Dedifferentiated amniotic fluid mesenchymal stem cell (primary cell): ENCODE measurements around the gene RGS13.

Experiments used
- DNase-seq: peaks from one replicate; pipeline ENCODE4 v3.0.0-alpha.2; 2016; ENCODE audit errors: extremely low spot score

The RGS13 gene

DNA sequence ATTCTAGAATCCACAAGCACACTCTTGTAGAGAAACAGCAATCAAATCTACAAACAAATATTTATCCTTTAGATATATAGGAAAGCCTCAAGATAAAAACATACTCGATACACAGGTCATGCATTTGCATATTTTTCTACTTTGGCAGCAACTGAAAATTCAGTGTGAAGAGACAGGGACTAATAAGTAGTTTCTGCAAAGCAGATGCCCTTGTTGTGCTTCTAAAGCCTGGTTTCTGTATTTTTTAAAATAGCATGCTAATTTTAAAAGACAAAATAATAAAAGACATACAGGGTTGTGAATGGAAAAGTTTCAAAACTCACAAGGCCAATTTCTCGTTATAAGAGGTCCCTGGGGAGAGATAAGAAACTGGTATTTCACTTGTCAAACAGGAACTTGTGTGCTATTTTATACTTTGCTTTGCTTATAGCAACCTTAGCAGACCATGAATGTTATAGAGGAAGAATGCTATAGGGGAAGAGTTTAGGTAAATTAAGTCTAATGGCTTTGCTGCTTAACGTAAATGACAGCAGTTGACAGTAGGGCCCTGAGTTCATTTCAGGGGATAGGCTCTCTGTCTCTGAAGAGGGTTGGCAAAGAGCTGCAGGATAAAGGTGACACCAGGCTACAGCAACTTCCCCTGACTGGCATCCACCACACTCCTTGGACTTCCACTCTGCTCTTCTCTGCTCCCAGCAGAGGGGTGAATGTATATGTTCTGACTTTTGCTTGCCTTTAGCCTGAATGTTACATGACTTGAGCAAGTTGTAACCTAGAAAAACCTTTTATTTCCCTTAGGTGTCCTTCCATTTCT, 9.4 kb upstream of the RGS13 start:
- DNase-seq, result no peak

DNA sequence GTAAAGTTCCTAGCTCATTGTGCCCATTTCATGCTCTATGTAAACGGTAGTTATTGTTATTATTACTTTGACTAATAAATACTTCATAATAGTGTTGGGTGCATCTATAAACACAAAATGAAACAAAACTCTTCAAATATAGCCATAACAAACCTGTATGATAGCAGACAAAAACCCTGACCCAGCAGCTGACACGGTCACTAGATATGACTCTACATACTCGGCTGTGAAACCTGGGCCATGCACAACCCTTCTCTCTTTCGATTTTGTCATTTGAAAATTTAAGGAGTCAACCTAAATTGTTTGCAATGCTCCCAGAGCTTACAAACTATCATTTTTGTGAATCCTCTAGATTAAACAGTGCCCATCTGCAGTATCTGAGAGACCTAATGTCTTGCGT, 8.0 kb upstream of the RGS13 start:
- DNase-seq, result no peak

DNA sequence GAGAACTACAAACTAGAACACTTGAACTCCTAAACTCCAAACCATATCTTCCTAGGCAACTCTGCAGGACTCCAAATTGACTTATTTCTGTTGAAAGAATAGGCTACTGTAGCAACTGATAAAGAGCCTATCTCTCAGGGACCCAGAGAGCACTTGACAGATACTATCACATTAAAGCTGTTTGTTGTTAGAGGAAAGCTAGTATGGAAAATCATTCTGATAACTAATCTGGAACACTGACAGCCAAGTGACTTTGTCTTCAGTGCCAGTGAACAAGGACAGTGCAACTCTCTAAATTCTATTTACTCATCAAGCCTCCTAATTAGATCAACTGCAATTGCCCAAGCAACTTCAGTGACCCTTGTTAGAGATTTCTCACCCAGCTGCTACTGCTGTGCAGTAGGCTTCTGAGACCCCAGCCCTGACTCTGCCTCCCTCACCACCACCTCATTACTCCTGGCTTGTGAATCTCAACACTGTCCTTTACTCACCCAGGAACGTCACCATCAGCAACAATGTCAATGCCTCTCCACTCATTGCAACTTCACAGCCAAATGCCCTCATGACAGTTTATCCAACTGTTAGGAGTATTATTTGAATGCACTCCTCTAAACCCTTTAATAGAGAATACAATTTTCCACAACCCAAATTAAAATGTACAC, 7.4 kb upstream of the RGS13 start:
- no peak for DNase-seq

DNA sequence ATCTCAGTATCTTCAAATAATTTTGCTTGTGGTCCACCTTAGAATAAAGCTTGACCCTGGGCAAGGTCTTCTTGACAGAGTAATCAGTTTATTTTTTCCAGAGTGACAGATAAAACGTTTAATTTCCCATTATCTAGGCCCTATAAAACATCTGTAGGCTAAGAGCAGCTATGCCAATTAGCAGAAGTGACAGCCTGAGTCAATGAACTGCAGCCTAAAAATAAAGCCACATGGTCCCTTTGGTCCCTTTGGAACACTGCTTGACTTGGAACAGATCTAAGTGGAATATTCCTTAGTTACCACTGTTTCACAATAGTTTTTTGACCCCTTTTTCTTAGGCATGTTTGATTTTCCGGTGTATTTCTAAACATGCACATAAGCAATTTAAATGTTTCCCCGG, 6.3 kb upstream of the RGS13 start:
- DNase-seq, result no peak

DNA sequence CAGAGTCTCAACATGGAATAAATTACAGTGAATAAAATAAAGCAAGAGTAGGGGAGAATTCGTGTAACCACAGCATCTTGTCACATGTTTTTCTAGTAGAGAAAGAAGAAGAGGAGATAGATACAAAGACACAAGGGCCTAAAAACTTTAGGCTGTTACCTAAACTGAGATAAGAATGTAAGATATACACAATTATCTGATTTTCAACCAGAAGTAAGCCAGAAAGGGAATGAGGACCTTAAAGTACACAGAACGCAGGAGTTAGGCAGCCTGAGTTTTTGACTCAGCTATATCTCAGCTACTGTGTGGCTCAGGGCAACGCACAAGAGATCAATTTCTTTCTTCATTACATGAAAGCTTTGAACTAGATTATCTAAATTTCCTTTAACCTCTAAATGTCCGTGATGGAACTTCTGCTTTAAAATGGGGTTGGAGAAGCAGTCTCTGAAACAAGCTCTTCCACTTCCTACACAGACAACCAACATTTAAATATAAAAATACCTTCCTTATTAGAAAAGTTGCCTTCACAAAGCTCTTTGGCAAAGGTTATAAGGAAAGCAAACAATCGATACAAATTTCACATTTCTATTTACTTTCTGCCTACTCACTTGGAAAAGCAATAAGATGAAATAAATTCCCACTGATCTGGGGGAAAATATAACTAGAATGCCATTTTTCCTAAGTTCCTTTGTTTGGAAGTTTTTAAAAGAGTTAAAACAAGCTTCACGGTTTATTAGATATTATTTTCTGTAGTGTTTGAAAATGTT, 5.2 kb upstream of the RGS13 start:
- DNase-seq, result no peak

- no peak for DNase-seq
Measured at GRCh38 chr1:192631749-192632148, 4.2 kb upstream of the RGS13 start.

- no peak for DNase-seq
Measured at GRCh38 chr1:192632188-192632587, 3.8 kb upstream of the RGS13 start.

- DNase-seq, result no peak
Measured at GRCh38 chr1:192632641-192633532, 3.1 kb upstream of the RGS13 start.

- DNase-seq, result no peak
Measured at GRCh38 chr1:192633533-192634253, 2.3 kb upstream of the RGS13 start.

GRCh38 chr1:192635041-192635440, 906 bp upstream of the RGS13 start:
- DNase-seq, result no peak

- no peak for DNase-seq
Measured at GRCh38 chr1:192639607-192640368, 3.8 kb downstream of the RGS13 start.

DNA sequence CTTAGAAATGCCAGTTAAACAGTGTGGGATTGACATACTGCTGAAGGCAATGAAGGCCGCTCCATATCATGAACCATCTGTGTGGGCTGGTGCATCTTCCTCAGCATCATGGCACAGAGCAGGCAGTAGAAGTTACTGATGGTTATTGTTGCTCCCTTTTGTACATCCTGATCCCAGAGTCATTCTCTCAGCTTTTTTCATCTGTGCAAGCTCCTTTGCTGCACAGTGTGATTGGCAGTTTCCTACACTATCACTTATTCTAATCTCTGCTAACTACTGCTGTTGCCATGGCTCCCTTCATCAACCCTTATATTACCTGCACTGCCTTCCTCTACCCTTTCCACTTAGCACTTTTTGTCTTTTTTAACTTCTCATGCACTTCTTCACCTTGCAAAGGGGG, 16.2 kb downstream of the RGS13 start:
- no peak for DNase-seq

- DNase-seq, result no peak
Measured at GRCh38 chr1:192654120-192654519, 18.2 kb downstream of the RGS13 start.

GRCh38 chr1:192654591-192655251, 18.8 kb downstream of the RGS13 start:
- DNase-seq, result peak; percentile 31

GRCh38 chr1:192657760-192658159, 21.8 kb downstream of the RGS13 start:
- no peak for DNase-seq

GRCh38 chr1:192658255-192658654, 22.3 kb downstream of the RGS13 start:
- no peak for DNase-seq

- no peak for DNase-seq
Measured at GRCh38 chr1:192660613-192661012, 24.7 kb downstream of the RGS13 start.

- DNase-seq, result no peak
Measured at GRCh38 chr1:192668409-192668983, 32.5 kb downstream of the RGS13 start.

DNA sequence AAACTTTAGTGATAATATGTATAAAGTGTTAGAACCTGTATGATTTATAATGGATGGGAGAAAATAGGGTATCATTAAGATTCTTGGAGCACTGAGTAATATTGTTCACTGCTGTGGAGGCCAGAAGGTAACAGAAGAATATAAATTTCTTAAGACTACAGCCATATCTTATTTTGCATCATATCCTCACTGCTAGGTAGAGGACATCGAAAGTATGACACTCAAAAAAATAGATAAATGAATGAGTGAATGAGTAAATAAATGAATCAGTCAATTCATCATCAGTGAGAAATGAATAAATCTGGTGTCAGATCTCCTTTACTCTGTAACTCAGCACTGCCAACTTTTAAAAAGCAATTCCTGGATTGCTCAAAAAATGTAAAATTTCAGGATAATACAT, 33.2 kb downstream of the RGS13 start:
- no peak for DNase-seq
